GM19193 (cell line): Measurements from ENCODE around the gene RNF8.

Experiments used
- POLR2A ChIP-seq: IDR thresholded peaks from 4 replicates; pipeline ENCODE4 v1.6.1; 2011; ENCODE audit not compliant: insufficient read depth, insufficient read length; ENCODE audit errors: extremely low read depth

Gene RNF8

GRCh38 chr6:37371154-37372083 is 17.6 kb downstream of the RNF8 start:
- no peak for TF ChIP-seq POLR2A

- TF ChIP-seq POLR2A, result no peak
These were observed 18.3 kb downstream of the RNF8 start for GRCh38 chr6:37372116-37372515.

- TF ChIP-seq POLR2A, result no peak
These were observed 20.2 kb downstream of the RNF8 start for GRCh38 chr6:37373822-37374471.

- no peak for TF ChIP-seq POLR2A
These were observed 21.6 kb downstream of the RNF8 start for GRCh38 chr6:37375376-37375775.

- TF ChIP-seq POLR2A, result no peak
These were observed 22.4 kb downstream of the RNF8 start for GRCh38 chr6:37376078-37376743.

GRCh38 chr6:37381579-37381978 is 27.8 kb downstream of the RNF8 start:
- TF ChIP-seq POLR2A, result no peak

GRCh38 chr6:37382994-37383765 is 29.4 kb downstream of the RNF8 start:
- TF ChIP-seq POLR2A, result no peak

GRCh38 chr6:37388578-37388977 is 34.8 kb downstream of the RNF8 start:
- TF ChIP-seq POLR2A, result no peak

GRCh38 chr6:37389857-37390256 is 36.1 kb downstream of the RNF8 start:
- no peak for TF ChIP-seq POLR2A

GRCh38 chr6:37391120-37391519 is 37.3 kb downstream of the RNF8 start:
- TF ChIP-seq POLR2A, result no peak

GRCh38 chr6:37392821-37393220 is 39.0 kb downstream of the RNF8 start:
- no peak for TF ChIP-seq POLR2A

- no peak for TF ChIP-seq POLR2A
These were observed 39.7 kb downstream of the RNF8 start for GRCh38 chr6:37393381-37393929.

- no peak for TF ChIP-seq POLR2A
These were observed 42.9 kb downstream of the RNF8 start for GRCh38 chr6:37396571-37397180.

GRCh38 chr6:37399131-37399530 is 45.3 kb downstream of the RNF8 start:
- TF ChIP-seq POLR2A, result no peak
